IMR-90 (cell line): ENCODE results near the gene PBRM1. TPM values are rescaled to one million over a fixed set of nuclear protein-coding genes. Genes with fewer than 3 reads are reported as not detected.

Source experiments
- ATAC-seq: fragments of 200-7000 bp; cut with Tn5 transposase; 2 replicates; pipeline ENCODE4 v1.9.1; 2020; ENCODE audit warnings: low read depth, mild to moderate bottlenecking, moderate library complexity
- BruUV-seq: library from RNA; stranded (reverse); fragments of 400-500 nt; replicated peaks from 2 replicates; lab custom pipeline; 2021; lab: Mats Ljungman, UMichigan
- CTCF ChIA-PET: fragments of 300-600 bp; formaldehyde crosslinking; extraction: SDS; loops from one replicate; lab custom pipeline; 2021; ENCODE audit warnings: antibody characterized with exemption; lab: Yijun Ruan, JAX
- POLR2A ChIA-PET: fragments of 300-600 bp; sonication (Branson Sonifier 250); formaldehyde crosslinking; loops from one replicate; lab custom pipeline; 2022; ENCODE audit warnings: antibody characterized with exemption; ENCODE audit not compliant: unreplicated experiment; lab: Charles Lee
- DNase-seq: peaks from one replicate; pipeline ENCODE4 v3.0.0; 2013
- H2AFZ ChIP-seq: replicated peaks from 2 replicates; pipeline ENCODE3; 2013; ENCODE audit warnings: low read length, mild to moderate bottlenecking; ENCODE audit not compliant: poor library complexity
- H2AK5ac ChIP-seq: 2 replicates; pipeline ENCODE4 v1.6.1; 2013; ENCODE audit warnings: low read depth, low read length, inconsistent platforms
- H2AK9ac ChIP-seq: replicated peaks from 2 replicates; pipeline ENCODE3; 2013; ENCODE audit warnings: mild to moderate bottlenecking, low read depth, low read length, moderate library complexity; ENCODE audit not compliant: poor library complexity
- H2BK120ac ChIP-seq: 2 replicates; pipeline ENCODE4 v1.6.1; 2013; ENCODE audit warnings: low read depth, low read length, inconsistent platforms
- H2BK15ac ChIP-seq: 3 replicates; pipeline ENCODE4 v1.6.1; 2013; ENCODE audit warnings: low read depth, low read length, inconsistent platforms
- H2BK20ac ChIP-seq: 2 replicates; pipeline ENCODE4 v1.6.1; 2013; ENCODE audit warnings: low read depth, mild to moderate bottlenecking, inconsistent platforms, low read length, moderate library complexity
- H2BK5ac ChIP-seq: 2 replicates; pipeline ENCODE4 v1.6.1; 2013; ENCODE audit warnings: mild to moderate bottlenecking, low read depth, low read length, inconsistent platforms; ENCODE audit not compliant: poor library complexity, severe bottlenecking
- H3K14ac ChIP-seq: replicated peaks from 2 replicates; pipeline ENCODE4 v1.6.1; 2013; ENCODE audit warnings: low read depth, low read length, inconsistent platforms
- H3K18ac ChIP-seq: 2 replicates; pipeline ENCODE4 v1.6.1; 2013; ENCODE audit warnings: low read depth, low read length, control low read depth
- H3K23ac ChIP-seq: 2 replicates; pipeline ENCODE4 v1.6.1; 2013; ENCODE audit warnings: low read depth, low read length, inconsistent platforms
- H3K27ac ChIP-seq: 2 replicates; pipeline ENCODE4 v1.5.1; 2013; ENCODE audit warnings: mild to moderate bottlenecking, control low read depth, low read length; ENCODE audit not compliant: insufficient read depth
- H3K27me3 ChIP-seq: 2 replicates; pipeline ENCODE4 v1.6.1; 2013; ENCODE audit warnings: low read length; ENCODE audit not compliant: control insufficient read depth, insufficient read depth
- H3K36me3 ChIP-seq: 2 replicates; pipeline ENCODE4 v1.6.1; 2013; ENCODE audit warnings: low read length, mixed read lengths; ENCODE audit not compliant: control insufficient read depth, insufficient read depth
- H3K4ac ChIP-seq: 2 replicates; pipeline ENCODE4 v1.6.1; 2013; ENCODE audit warnings: low read depth, low read length, inconsistent platforms
- H3K4me1 ChIP-seq: 2 replicates; pipeline ENCODE4 v1.6.1; 2013; ENCODE audit warnings: low read length, mixed read lengths; ENCODE audit not compliant: control insufficient read depth, insufficient read depth
- H3K4me2 ChIP-seq: 2 replicates; pipeline ENCODE4 v1.6.1; 2013; ENCODE audit warnings: low read depth, mild to moderate bottlenecking, control low read depth, low read length, moderate library complexity
- H3K4me3 ChIP-seq: 2 replicates; pipeline ENCODE4 v1.5.1; 2013; ENCODE audit warnings: low read depth, mild to moderate bottlenecking, control low read depth, low read length, moderate library complexity; ENCODE audit not compliant: insufficient read depth
- H3K56ac ChIP-seq: 2 replicates; pipeline ENCODE4 v1.6.1; 2013; ENCODE audit warnings: low read length, inconsistent platforms; ENCODE audit not compliant: insufficient read depth; ENCODE audit errors: extremely low read depth
- H3K79me1 ChIP-seq, 2 experiments: 2 replicates each; pipeline ENCODE4 v1.6.1; 2013; ENCODE audit warnings: low read length in 2 of 2, inconsistent platforms in 1 of 2, low read depth in 1 of 2
- H3K9ac ChIP-seq: 2 replicates; pipeline ENCODE4 v1.6.1; 2013; ENCODE audit warnings: low read depth, low read length, control low read depth
- H3K9me1 ChIP-seq: 2 replicates; pipeline ENCODE4 v1.6.1; 2013; ENCODE audit warnings: low read length, inconsistent platforms; ENCODE audit not compliant: insufficient read depth
- H3K9me3 ChIP-seq: 2 replicates; pipeline ENCODE4 v1.6.1; 2013; ENCODE audit warnings: low read length; ENCODE audit not compliant: control insufficient read depth, insufficient read depth
- H4K20me1 ChIP-seq: 2 replicates; pipeline ENCODE4 v1.6.1; 2013; ENCODE audit warnings: low read length, inconsistent platforms; ENCODE audit not compliant: insufficient read depth
- H4K5ac ChIP-seq: 2 replicates; pipeline ENCODE4 v1.6.1; 2013; ENCODE audit warnings: mild to moderate bottlenecking, low read depth, low read length, control low read depth
- H4K8ac ChIP-seq, 2 experiments: 2 replicates each; pipeline ENCODE4 v1.6.1; 2013; ENCODE audit warnings: low read depth in 2 of 2, low read length in 2 of 2, control low read depth in 1 of 2, inconsistent platforms in 1 of 2
- H4K91ac ChIP-seq: 2 replicates; pipeline ENCODE4 v1.6.1; 2013; ENCODE audit warnings: low read depth, low read length, inconsistent platforms; ENCODE audit not compliant: insufficient read depth
- CHD1 ChIP-seq: IDR thresholded peaks from 2 replicates; pipeline ENCODE4 v1.6.1; 2012; ENCODE audit warnings: low read depth, low read length, improper control_type of control experiment
- SMC3 ChIP-seq: fragments of 150-350 bp; IDR thresholded peaks from 2 replicates; pipeline ENCODE4 v1.6.1; 2016; ENCODE audit warnings: low read depth, mild to moderate bottlenecking, antibody characterized with exemption, low read length, moderate library complexity
- WGBS, 2 experiments: methylation state at CpG; one replicate each; pipeline versions ENCODE4 v1.1.5 to v1.1.7; 2013; ENCODE audit warnings: missing lambda C conversion rate in 2 of 2; ENCODE audit not compliant: insufficient read length in 1 of 2; ENCODE audit errors: extremely low coverage in 2 of 2; 5-methylcytosine and 5-hydroxymethylcytosine counted together
- dilution Hi-C: fragments of 300-500 bp; cut with HindIII; formaldehyde crosslinking; loops from one replicate; pipeline ENCODE4 v1.14.3; 2018; ENCODE audit warnings: low sequenced_read_pairs; ENCODE audit not compliant: unreplicated experiment
- in situ Hi-C: fragments of 300-500 bp; cut with MboI; formaldehyde crosslinking; loops from 3 replicates; pipeline ENCODE4 v1.14.3; 2019; ENCODE audit warnings: low sequenced_read_pairs, inconsistent platforms, mixed read lengths
- intact Hi-C: fragments of 100-400 bp; cut with micrococcal nuclease; formaldehyde crosslinking; loops from 2 replicates; pipeline ENCODE4 v1.10.0; 2022
- polyA plus RNA-seq, 3 experiments: library from polyadenylated mRNA; depleted of rRNA; stranded (reverse); fragments of >200 nt; gene quantifications; 2 replicates each; pipeline ENCODE4 v1.2.3, GENCODE V29; 2012; ENCODE audit warnings: low replicate concordance in 1 of 3
- total RNA-seq: library from RNA; depleted of rRNA; stranded (reverse); fragments of >200 nt; gene quantifications from 2 replicates; pipeline ENCODE4 v1.2.3, GENCODE V29; 2012

The PBRM1 gene
- total and polyA plus RNA-seq, 2 of the 4 experiments (the other 2 are of a cell fraction) = 16.5 to 72.6 TPM

DNA sequence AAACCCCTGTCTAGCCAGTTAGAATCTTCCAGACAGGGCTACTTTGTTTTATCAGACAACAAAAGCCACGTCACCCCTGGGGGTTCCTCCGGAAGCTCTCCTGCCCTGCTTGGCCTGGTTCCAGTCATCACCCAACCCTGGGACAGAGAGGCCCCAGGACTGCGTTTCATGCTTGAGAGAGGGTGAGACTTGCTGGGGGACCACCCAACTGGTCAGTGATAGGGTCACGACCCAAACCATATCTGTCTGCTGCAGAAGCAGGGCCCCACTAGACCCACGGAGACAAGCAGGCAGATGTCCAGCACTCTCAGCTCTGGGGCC, 153.2 kb downstream of the PBRM1 start:
- Histone ChIP-seq H2AK5ac (peak overlapping the region; percentile 78), H3K27ac (peak overlapping the region; percentile 72), H3K4me1 (peaks cover 29% of the 10 kb centered on the region), H3K79me1 (peaks cover 25 to 85% of the 10 kb centered on the region in 2 experiments), H3K18ac (no peak overlapping the region), H3K4me2 (peak overlapping the region; percentile 95), H2BK120ac (no peak overlapping the region), H3K56ac (peak overlapping the region; percentile 57), H2AK9ac (peak overlapping the region; percentile 68), H3K14ac (peak overlapping the region; percentile 90), H2BK5ac (peak overlapping the region; percentile 53), H3K23ac (peak overlapping the region; percentile 46; the same call in 1 of the 2 replicates), H2AFZ (peak overlapping the region; percentile 84), H2BK15ac (no peak overlapping the region), H4K91ac (peak overlapping the region; percentile 50), H4K20me1 (peaks cover 49% of the 10 kb centered on the region), H3K27me3 (no peaks in the 10 kb centered on the region), H3K9ac (peak overlapping the region; percentile 75), H3K9me1 (peaks cover 20% of the 10 kb centered on the region), H4K5ac (peak overlapping the region; percentile 10; the same call in 1 of the 2 replicates), H4K8ac (peak overlapping the region; percentile 34 to 59; a peak in 2 of 4 replicates), H3K9me3 (no peaks in the 10 kb centered on the region), H3K36me3 (peaks cover 17% of the 10 kb centered on the region), H3K4me3 (peak overlapping the region; percentile 72), H2BK20ac (no peak overlapping the region), H3K4ac (peak overlapping the region; percentile 69)
- intact Hi-C loops = no loop called here
- in situ Hi-C loops = no loop called here
- CTCF ChIA-PET = no interaction called here
- no TSS peak for BruUV-seq
- dilution Hi-C loops = no loop called here
- peak; percentile 62 for DNase-seq
- no peak for ATAC-seq
- TF ChIP-seq SMC3 (0 out of 2 replicates have a peak, but pooled peaks have one; percentile 4), CHD1 (no peak)
- POLR2A ChIA-PET = no interaction called here
- WGBS, 2 experiments = no CpG with 5 or more reads among the region's 5 CpGs
